RWPE2 (cell line): Measurements from ENCODE around the gene RNF38.
A peak's percentile ranks its signal among the peaks of the same experiment; 100 is the strongest.
"Not testable (repeated sequence)": the region's sequence is repeated elsewhere in the genome, so short reads cannot be mapped to it uniquely, and the experiment has no call there.

Source experiments
- ATAC-seq: fragments of 200-7000 bp; cut with Tn5 transposase; 3 replicates; pipeline ENCODE4 v1.9.1; 2021; ENCODE audit warnings: low read depth
- DNase-seq: peaks from one replicate; pipeline ENCODE4 v3.0.0-alpha.2; 2020; ENCODE audit warnings: low spot score
- H3K27ac ChIP-seq: fragments of 450-650 bp; 2 replicates; pipeline ENCODE4 v1.5.1; 2017; ENCODE audit warnings: mild to moderate bottlenecking; ENCODE audit not compliant: poor library complexity, severe bottlenecking
- H3K27me3 ChIP-seq: fragments of 250-450 bp; sonication (Bioruptor Pico); 2 replicates; pipeline ENCODE4 v1.5.1; 2021; ENCODE audit warnings: mild to moderate bottlenecking, moderate library complexity; ENCODE audit not compliant: insufficient read depth, poor library complexity, severe bottlenecking
- H3K36me3 ChIP-seq: fragments of 250-450 bp; sonication (Bioruptor Pico); 2 replicates; pipeline ENCODE4 v1.5.1; 2020; ENCODE audit warnings: low read depth, mild to moderate bottlenecking, moderate library complexity
- H3K4me1 ChIP-seq: fragments of 250-450 bp; sonication (Bioruptor Pico); 2 replicates; pipeline ENCODE4 v1.5.1; 2021; ENCODE audit warnings: mild to moderate bottlenecking, moderate library complexity; ENCODE audit not compliant: insufficient read depth, poor library complexity, severe bottlenecking
- H3K4me3 ChIP-seq: fragments of 250-450 bp; sonication (Bioruptor Pico); 2 replicates; pipeline ENCODE4 v1.5.1; 2021; ENCODE audit warnings: mild to moderate bottlenecking, moderate library complexity; ENCODE audit not compliant: severe bottlenecking
- H3K9me3 ChIP-seq: fragments of 250-450 bp; sonication (Bioruptor Pico); 2 replicates; pipeline ENCODE4 v1.5.1; 2021; ENCODE audit warnings: mild to moderate bottlenecking, moderate library complexity; ENCODE audit not compliant: severe bottlenecking
- TF ChIP-seq, protein P1 (sequence below): fragments of 450-650 bp; IDR thresholded peaks from one replicate; pipeline ENCODE4 v1.5.1; 2017; ENCODE audit warnings: mild to moderate bottlenecking, moderate library complexity; ENCODE audit not compliant: poor library complexity, severe bottlenecking

The RNF38 gene

DNA sequence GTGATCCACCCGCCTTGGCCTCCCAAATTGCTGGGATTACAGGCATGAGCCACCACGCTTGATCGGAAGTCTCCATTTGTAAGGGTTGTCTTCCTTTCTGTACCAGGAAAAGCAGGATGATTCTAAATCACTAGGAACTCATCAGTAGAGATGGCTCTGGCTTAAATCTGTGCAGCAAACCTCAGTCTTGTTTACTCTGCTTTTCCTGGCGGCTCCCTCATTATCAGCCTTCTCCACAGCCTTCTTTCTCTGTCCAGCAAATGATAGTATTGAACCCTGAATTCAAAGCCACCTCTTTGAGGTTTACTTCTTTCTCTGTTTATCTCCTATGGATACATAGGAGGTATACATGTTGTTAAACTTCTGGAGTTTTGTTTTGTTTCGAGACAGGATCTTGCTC, 98.8 kb downstream of the RNF38 start:
- no peak overlapping the region for H3K27ac ChIP-seq
- TF ChIP-seq, protein P1, sequence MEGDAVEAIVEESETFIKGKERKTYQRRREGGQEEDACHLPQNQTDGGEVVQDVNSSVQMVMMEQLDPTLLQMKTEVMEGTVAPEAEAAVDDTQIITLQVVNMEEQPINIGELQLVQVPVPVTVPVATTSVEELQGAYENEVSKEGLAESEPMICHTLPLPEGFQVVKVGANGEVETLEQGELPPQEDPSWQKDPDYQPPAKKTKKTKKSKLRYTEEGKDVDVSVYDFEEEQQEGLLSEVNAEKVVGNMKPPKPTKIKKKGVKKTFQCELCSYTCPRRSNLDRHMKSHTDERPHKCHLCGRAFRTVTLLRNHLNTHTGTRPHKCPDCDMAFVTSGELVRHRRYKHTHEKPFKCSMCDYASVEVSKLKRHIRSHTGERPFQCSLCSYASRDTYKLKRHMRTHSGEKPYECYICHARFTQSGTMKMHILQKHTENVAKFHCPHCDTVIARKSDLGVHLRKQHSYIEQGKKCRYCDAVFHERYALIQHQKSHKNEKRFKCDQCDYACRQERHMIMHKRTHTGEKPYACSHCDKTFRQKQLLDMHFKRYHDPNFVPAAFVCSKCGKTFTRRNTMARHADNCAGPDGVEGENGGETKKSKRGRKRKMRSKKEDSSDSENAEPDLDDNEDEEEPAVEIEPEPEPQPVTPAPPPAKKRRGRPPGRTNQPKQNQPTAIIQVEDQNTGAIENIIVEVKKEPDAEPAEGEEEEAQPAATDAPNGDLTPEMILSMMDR: no peak
- ATAC-seq (no peak), DNase-seq (no peak)
- H3K4me1 ChIP-seq: peaks cover 5% of the 10 kb centered on the region
- no peaks in the 10 kb centered on the region for H3K27me3 ChIP-seq
- H3K36me3 ChIP-seq: no peaks in the 10 kb centered on the region
- no peak overlapping the region for H3K4me3 ChIP-seq
- no peaks in the 10 kb centered on the region for H3K9me3 ChIP-seq

DNA sequence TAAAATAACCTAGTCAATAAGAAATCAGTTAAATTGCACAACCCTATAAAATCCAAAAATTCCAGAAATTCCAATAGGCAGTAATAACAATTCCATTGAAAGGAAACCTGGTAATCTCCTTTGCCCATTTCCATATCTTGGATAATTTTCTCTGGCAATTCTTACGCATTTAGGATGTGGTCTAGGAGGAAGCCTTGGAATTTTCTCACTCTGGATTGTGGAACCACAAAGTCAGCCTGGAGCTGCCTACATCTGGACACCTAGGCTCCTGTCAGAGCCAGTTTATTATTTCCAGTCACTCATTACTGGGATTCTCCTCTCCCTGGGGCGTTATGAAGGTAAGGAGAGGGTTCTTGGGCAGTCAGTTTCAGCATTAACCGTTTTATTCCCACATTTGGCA, 101.5 kb downstream of the RNF38 start:
- peak overlapping the region; percentile 56 for H3K27ac ChIP-seq
- no peaks in the 10 kb centered on the region for H3K27me3 ChIP-seq
- no peaks in the 10 kb centered on the region for H3K36me3 ChIP-seq
- DNase-seq: no peak
- H3K4me1 ChIP-seq: peaks cover 3% of the 10 kb centered on the region
- H3K4me3 ChIP-seq: no peak overlapping the region
- TF ChIP-seq, protein P1: no peak
- no peaks in the 10 kb centered on the region for H3K9me3 ChIP-seq
- ATAC-seq: peak; percentile 76; the same call in 2 of the 3 replicates

DNA sequence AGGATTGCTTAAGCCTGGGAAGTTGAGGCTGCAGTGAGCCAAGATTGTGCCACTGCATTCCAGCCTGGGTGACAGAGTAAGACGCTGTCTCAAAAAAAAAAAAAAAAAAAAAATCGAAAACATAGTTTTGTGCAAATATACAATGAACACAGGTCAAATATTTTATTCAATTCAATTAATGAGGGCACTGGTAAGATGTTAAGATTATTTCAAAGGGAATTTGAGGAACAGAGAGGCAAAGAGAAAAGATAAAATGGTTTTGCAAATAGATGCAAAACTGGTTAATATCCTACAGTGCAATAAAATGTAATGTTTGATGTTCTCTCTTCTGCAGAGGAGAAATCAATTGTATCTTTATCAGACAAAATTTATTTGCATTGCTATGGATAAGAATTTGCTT, 102.3 kb downstream of the RNF38 start:
- peak overlapping the region; percentile 56 for H3K27ac ChIP-seq
- TF ChIP-seq, protein P1: no peak

DNA sequence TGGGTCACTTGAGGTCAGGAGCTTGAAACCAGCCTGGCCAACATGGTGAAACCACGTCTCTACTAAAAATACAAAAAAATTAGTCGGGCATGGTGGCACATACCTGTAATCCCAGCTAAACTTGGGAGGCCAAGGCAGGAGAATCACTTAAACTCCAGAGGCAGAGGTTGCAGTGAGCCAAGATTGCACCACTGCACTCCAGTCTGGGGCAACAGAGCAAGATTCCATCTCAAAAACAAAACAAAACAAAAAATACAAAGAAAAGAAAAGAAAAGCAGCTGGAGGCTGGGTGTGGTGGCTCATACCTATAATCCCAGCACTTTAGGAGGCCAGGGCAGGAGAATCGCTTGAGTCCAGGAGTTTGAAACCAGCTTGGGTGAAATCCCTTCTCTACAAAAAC, 105.1 kb downstream of the RNF38 start:
- DNase-seq, ATAC-seq, H3K9me3 ChIP-seq, H3K4me3 ChIP-seq, H3K27me3 ChIP-seq, H3K36me3 ChIP-seq, H3K27ac ChIP-seq, H3K4me1 ChIP-seq: not testable (repeated sequence)

More for the DNA sequence above, 102.3 kb downstream of the RNF38 start:
- Histone ChIP-seq H3K4me3 (no peak overlapping the region), H3K4me1 (peaks cover 3% of the 10 kb centered on the region), H3K27me3 (no peaks in the 10 kb centered on the region), H3K9me3 (no peaks in the 10 kb centered on the region), H3K36me3 (no peaks in the 10 kb centered on the region)
- no peak for ATAC-seq
- no peak for DNase-seq

DNA sequence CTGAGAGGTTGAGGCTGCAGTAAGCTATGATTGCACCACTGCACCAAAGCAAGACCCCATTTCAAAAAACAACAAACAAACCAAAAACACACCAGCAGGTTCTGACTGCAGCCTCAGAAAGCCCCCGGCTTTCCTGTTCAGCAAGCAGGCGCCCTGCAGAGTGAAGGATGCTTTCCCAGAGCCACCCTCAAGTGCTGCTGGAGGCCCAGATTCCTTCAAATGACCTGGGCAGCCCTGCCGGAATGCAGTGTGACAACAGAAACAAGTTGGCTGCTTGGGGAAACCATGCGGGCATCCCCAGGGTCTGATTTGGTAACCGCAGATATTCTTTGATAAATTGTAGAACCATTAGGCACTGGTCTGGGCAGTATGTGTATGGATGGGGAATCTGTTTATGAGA, 106.2 kb downstream of the RNF38 start:
- Histone ChIP-seq H3K36me3 (no peaks in the 10 kb centered on the region), H3K4me3 (no peak overlapping the region), H3K27ac (no peak overlapping the region), H3K9me3 (no peaks in the 10 kb centered on the region), H3K27me3 (no peaks in the 10 kb centered on the region), H3K4me1 (peaks cover 2% of the 10 kb centered on the region)
- DNase-seq: no peak
- TF ChIP-seq, protein P1: no peak
- no peak for ATAC-seq
